Ascending aorta (tissue), 2 donors: ENCODE results near the gene BEND5. TPM values are rescaled to one million over a fixed set of nuclear protein-coding genes. Genes with fewer than 3 reads are reported as not detected.

Experiments used
- DNase-seq, 2 donors: peaks; one replicate each; pipeline ENCODE4 v3.0.0-alpha.2; 2019; ENCODE audit warnings: low spot score in 2 of 2
- H3K27ac ChIP-seq, 2 donors: fragments of 200-600 bp; sonication (generic); one replicate each; pipeline ENCODE4 v1.5.1; 2016 to 2017; ENCODE audit warnings: mild to moderate bottlenecking in 1 of 2
- H3K27me3 ChIP-seq: fragments of 200-600 bp; sonication (generic); one replicate; pipeline ENCODE4 v1.5.1; 2017
- H3K36me3 ChIP-seq, 2 donors: fragments of 200-600 bp; sonication (generic); one replicate each; pipeline ENCODE4 v1.5.1; 2016
- H3K4me1 ChIP-seq, 2 donors: fragments of 200-600 bp; sonication (generic); one replicate each; pipeline ENCODE4 v1.5.1; 2016 to 2017; ENCODE audit warnings: mild to moderate bottlenecking in 1 of 2
- H3K4me3 ChIP-seq, 2 donors: fragments of 200-600 bp; sonication (generic); one replicate each; pipeline ENCODE4 v1.5.1; 2016 to 2017; ENCODE audit warnings: mild to moderate bottlenecking in 1 of 2
- H3K9me3 ChIP-seq, 2 donors: fragments of 200-600 bp; sonication (generic); one replicate each; pipeline ENCODE4 v1.5.1; 2016
- intact Hi-C: fragments of 100-400 bp; cut with DNase I; formaldehyde crosslinking; loops from one replicate; pipeline ENCODE4 v1.15.1; 2023
- total RNA-seq: library from RNA; depleted of rRNA; stranded (reverse); fragments of >200 nt; gene quantifications from one replicate; pipeline ENCODE4 v1.1.0, GENCODE V29; 2016
- TF ChIP-seq, protein P1 (sequence below), 3 experiments: fragments of 200-600 bp in 2 of 3; fragments of 450-650 bp in 1 of 3; sonication (generic) in 2 of 3; IDR thresholded peaks; one replicate each; pipeline ENCODE4 v1.5.1; 2016 to 2019; ENCODE audit warnings: antibody characterized with exemption in 3 of 3, mild to moderate bottlenecking in 1 of 3, moderate library complexity in 1 of 3

Gene BEND5
- total RNA-seq, 1 donor from 2014 or later, result 3.4 TPM

DNA sequence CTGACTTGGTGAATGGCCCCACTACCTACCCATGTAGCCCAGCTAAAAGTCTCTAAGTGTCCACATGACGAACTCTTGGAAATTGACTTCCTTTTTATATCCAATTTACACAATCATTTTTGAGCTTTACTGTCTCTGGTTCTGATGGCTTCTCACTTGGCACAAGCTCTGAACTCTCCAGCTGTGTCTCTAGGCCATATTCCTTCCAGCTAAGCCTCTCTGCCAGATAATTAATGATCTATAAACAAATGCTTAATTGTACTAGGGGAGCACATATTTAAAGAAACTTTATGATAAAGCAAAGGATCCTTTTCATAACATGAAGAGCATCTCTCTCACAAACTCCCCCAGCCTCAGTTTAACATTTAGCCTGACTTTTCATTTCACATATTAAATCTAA lies 16.3 kb upstream of the BEND5 start:
- no peak for DNase-seq
- Histone ChIP-seq H3K27ac (no peak overlapping the region), H3K4me1 (peaks cover 0 to 3% of the 10 kb centered on the region in 2 donors), H3K36me3 (no peaks in the 10 kb centered on the region), H3K9me3 (no peaks in the 10 kb centered on the region), H3K27me3 (no peaks in the 10 kb centered on the region), H3K4me3 (no peak overlapping the region)
- intact Hi-C loops, result no loop called here
- TF ChIP-seq, protein P1, sequence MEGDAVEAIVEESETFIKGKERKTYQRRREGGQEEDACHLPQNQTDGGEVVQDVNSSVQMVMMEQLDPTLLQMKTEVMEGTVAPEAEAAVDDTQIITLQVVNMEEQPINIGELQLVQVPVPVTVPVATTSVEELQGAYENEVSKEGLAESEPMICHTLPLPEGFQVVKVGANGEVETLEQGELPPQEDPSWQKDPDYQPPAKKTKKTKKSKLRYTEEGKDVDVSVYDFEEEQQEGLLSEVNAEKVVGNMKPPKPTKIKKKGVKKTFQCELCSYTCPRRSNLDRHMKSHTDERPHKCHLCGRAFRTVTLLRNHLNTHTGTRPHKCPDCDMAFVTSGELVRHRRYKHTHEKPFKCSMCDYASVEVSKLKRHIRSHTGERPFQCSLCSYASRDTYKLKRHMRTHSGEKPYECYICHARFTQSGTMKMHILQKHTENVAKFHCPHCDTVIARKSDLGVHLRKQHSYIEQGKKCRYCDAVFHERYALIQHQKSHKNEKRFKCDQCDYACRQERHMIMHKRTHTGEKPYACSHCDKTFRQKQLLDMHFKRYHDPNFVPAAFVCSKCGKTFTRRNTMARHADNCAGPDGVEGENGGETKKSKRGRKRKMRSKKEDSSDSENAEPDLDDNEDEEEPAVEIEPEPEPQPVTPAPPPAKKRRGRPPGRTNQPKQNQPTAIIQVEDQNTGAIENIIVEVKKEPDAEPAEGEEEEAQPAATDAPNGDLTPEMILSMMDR (IDR thresholded peaks at IDR 0.05), result no peak

DNA sequence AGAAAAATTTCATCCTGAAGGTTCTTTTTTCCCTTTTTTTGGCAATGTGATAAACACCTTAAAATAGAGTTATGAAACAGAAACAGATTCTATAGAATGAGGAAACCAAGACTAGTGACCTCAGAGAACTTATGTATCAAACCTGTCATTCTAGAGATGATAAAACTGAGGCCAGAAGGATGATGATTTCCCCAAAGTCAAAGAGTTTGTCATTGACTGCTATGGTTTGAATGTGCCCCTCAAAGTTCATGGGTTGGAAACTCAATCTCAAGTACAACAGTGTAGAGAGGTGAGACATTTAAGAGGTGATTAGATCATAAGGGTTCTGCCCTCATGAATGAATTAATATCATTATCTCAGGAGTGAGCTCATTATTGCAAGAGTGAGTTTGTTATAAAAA lies 13.7 kb upstream of the BEND5 start:
- H3K27me3 ChIP-seq, result no peaks in the 10 kb centered on the region
- H3K4me3 ChIP-seq, result no peak overlapping the region
- no peaks in the 10 kb centered on the region for H3K9me3 ChIP-seq
- no peaks in the 10 kb centered on the region for H3K36me3 ChIP-seq
- intact Hi-C loops, result no loop called here
- DNase-seq, result no peak
- TF ChIP-seq, protein P1 (IDR thresholded peaks at IDR 0.05), result no peak
- H3K27ac ChIP-seq, result peak overlapping the region; percentile 57 to 77
- H3K4me1 ChIP-seq, result peaks cover 0 to 3% of the 10 kb centered on the region in 2 donors

DNA sequence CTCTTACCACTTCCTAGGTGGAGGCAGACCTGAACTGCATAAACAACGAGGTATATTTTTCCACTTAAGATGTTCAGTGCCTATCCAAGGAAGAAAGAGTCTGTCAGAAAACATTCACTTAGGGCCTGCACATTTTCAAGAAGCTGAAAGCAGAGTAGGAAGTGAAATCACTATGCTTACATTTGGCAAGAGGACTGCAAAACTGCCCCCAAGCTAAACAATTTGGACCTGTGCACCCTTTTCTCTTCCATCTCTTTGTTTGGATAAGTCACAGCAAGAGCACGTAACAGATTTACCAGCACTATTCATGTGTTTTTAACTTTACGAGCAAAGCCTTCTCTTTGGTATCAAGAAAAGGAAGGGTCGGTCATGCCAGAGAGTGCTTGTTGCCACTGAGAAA lies 13.2 kb upstream of the BEND5 start:
- Histone ChIP-seq H3K4me1 (peaks cover 0 to 3% of the 10 kb centered on the region in 2 donors), H3K9me3 (no peaks in the 10 kb centered on the region), H3K4me3 (peak overlapping the region in 1 of 2 donors; percentile 2), H3K27ac (peak overlapping the region; percentile 57 to 77), H3K27me3 (no peaks in the 10 kb centered on the region), H3K36me3 (no peaks in the 10 kb centered on the region)
- intact Hi-C loops, result no loop called here
- TF ChIP-seq, protein P1 (IDR thresholded peaks at IDR 0.05), result no peak
- DNase-seq, result no peak

DNA sequence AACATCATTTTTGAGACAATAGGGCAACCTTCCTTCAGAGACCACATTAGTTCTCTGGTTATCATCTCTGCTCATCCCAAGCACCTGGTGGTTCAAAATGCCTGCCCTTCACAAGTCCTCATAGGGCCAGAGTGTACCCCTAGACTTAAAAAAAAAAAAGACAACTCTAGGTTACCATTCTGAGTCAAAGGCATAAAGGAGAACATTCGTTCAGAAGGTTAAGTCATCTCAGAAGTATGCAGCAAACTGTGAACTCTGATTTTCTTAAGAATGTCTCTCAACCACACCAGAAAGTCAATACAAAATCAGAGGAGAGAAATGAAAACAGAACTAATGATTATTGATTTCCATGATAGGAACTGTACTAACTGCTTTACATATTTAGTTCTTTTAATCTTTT lies 9.2 kb upstream of the BEND5 start:
- no peak overlapping the region for H3K4me3 ChIP-seq
- H3K4me1 ChIP-seq, result peaks cover 0 to 3% of the 10 kb centered on the region in 2 donors
- TF ChIP-seq, protein P1 (IDR thresholded peaks at IDR 0.05), result no peak
- intact Hi-C loops, result no loop called here
- H3K36me3 ChIP-seq, result no peaks in the 10 kb centered on the region
- no peak overlapping the region for H3K27ac ChIP-seq
- H3K27me3 ChIP-seq, result no peaks in the 10 kb centered on the region
- H3K9me3 ChIP-seq, result no peaks in the 10 kb centered on the region
- no peak for DNase-seq

DNA sequence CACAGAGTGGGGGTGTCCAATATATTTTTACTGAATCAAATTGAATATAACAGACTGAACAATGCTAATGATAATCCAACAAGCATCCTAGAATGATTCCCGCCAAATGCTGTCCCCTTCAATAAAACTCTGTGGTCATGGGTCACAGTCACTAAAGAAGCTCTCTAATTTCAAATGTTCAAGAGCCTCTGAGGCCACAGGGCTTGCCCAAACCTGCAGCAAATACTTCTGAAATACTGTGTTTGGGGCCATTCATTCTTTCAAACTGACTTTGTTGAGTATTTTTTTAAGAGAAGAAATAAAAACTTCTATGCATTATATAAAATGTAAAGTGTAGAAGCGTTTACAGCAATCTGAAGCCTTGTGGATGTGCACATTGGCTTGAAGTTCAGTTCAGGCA lies 7.6 kb upstream of the BEND5 start:
- Histone ChIP-seq H3K36me3 (no peaks in the 10 kb centered on the region), H3K4me3 (no peak overlapping the region), H3K9me3 (no peaks in the 10 kb centered on the region), H3K27ac (no peak overlapping the region), H3K4me1 (no peaks in the 10 kb centered on the region), H3K27me3 (no peaks in the 10 kb centered on the region)
- intact Hi-C loops, result no loop called here
- no peak for DNase-seq
- TF ChIP-seq, protein P1 (IDR thresholded peaks at IDR 0.05), result no peak
